GM23338 (cell line): Measurements from ENCODE around the gene IGFBP4.

Source experiments
- EZH2 ChIP-seq: fragments of 200-600 bp; sonication (generic); IDR thresholded peaks from one replicate; pipeline ENCODE4 v1.8.0; 2017; ENCODE audit warnings: antibody characterized with exemption, mild to moderate bottlenecking, low read depth; ENCODE audit not compliant: unreplicated experiment
- EZH2phosphoT487 ChIP-seq: fragments of 200-600 bp; sonication (generic); IDR thresholded peaks from one replicate; pipeline ENCODE4 v1.8.1; 2018; ENCODE audit warnings: antibody characterized with exemption; ENCODE audit not compliant: unreplicated experiment
- TF ChIP-seq, protein P1 (sequence below): IDR thresholded peaks from 2 replicates; pipeline ENCODE4 v1.6.1; 2016; ENCODE audit warnings: antibody characterized with exemption
- TF ChIP-seq, protein P2 (sequence below): IDR thresholded peaks from one replicate; pipeline ENCODE4 v1.6.1; 2018; ENCODE audit warnings: antibody characterized with exemption; ENCODE audit not compliant: unreplicated experiment

DNA sequence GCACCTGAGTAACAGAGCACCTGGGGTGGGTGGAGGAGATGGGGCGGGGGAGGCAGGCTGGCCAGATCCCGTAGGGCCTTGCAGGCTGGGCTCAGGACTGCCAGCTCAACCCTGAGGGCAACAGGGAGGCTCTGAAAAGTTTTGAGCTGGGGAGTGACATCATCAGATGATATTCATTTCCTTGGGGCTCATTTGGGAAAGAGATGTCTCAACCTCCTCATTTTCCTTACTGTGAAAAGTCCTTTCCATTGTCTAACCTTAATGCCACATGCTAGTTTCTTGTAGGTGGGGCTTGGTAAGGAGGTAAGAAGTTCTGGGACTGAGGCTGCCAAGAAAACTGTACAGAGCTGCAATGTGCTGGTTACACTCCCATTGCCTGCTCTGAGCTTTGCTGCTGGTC is 54.4 kb downstream of the IGFBP4 start:
- TF ChIP-seq EZH2 (no peak), EZH2phosphoT487 (no peak)
- TF ChIP-seq, protein P1, sequence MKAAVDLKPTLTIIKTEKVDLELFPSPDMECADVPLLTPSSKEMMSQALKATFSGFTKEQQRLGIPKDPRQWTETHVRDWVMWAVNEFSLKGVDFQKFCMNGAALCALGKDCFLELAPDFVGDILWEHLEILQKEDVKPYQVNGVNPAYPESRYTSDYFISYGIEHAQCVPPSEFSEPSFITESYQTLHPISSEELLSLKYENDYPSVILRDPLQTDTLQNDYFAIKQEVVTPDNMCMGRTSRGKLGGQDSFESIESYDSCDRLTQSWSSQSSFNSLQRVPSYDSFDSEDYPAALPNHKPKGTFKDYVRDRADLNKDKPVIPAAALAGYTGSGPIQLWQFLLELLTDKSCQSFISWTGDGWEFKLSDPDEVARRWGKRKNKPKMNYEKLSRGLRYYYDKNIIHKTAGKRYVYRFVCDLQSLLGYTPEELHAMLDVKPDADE = no peak
- TF ChIP-seq, protein P2, sequence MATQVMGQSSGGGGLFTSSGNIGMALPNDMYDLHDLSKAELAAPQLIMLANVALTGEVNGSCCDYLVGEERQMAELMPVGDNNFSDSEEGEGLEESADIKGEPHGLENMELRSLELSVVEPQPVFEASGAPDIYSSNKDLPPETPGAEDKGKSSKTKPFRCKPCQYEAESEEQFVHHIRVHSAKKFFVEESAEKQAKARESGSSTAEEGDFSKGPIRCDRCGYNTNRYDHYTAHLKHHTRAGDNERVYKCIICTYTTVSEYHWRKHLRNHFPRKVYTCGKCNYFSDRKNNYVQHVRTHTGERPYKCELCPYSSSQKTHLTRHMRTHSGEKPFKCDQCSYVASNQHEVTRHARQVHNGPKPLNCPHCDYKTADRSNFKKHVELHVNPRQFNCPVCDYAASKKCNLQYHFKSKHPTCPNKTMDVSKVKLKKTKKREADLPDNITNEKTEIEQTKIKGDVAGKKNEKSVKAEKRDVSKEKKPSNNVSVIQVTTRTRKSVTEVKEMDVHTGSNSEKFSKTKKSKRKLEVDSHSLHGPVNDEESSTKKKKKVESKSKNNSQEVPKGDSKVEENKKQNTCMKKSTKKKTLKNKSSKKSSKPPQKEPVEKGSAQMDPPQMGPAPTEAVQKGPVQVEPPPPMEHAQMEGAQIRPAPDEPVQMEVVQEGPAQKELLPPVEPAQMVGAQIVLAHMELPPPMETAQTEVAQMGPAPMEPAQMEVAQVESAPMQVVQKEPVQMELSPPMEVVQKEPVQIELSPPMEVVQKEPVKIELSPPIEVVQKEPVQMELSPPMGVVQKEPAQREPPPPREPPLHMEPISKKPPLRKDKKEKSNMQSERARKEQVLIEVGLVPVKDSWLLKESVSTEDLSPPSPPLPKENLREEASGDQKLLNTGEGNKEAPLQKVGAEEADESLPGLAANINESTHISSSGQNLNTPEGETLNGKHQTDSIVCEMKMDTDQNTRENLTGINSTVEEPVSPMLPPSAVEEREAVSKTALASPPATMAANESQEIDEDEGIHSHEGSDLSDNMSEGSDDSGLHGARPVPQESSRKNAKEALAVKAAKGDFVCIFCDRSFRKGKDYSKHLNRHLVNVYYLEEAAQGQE = no peak
